NCI-H226 (cell line): ENCODE data around the gene SLC27A5.
A peak's percentile ranks its signal among the peaks of the same experiment; 100 is the strongest.
"Not testable (repeated sequence)": the region's sequence is repeated elsewhere in the genome, so short reads cannot be mapped to it uniquely, and the experiment has no call there.

Experiments
- DNase-seq: peaks from one replicate; pipeline ENCODE4 v3.0.0-alpha.2; 2015

SLC27A5 gene

DNA sequence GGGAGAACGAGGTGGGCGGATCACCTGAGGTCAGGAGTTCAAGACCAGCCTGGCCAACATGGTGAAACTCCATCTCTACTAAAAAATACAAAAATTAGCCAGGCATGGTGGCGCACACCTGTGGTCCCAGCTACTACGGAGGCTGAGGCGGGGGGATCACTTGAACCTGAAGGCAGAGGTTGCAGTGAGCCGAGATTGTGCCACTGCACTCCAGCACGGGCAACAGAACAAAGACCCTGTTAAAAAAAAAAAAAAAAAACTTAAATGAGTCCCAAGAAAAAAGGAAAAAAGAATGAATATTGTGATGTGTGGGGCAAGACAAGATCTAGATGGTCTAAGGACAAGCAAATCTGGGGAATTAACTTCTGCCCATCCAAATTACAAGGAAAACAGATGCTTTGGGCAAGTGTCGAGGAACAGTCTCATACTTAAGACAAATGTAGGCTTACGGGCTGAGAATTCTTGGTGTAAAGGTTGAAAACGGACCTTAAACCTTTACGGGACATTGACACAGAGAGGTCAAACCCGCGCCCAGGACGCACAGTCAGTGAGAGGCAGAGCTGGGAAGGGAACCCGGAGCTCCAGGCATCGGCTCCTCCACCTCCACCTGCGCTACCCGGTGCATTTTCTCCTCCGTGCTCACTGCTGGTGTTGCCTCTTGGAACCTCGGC is 45.6 kb downstream of the SLC27A5 start:
- peak; percentile 15 for DNase-seq

GRCh38 chr19:58460039-58460438 is 51.8 kb downstream of the SLC27A5 start:
- no peak for DNase-seq

DNA sequence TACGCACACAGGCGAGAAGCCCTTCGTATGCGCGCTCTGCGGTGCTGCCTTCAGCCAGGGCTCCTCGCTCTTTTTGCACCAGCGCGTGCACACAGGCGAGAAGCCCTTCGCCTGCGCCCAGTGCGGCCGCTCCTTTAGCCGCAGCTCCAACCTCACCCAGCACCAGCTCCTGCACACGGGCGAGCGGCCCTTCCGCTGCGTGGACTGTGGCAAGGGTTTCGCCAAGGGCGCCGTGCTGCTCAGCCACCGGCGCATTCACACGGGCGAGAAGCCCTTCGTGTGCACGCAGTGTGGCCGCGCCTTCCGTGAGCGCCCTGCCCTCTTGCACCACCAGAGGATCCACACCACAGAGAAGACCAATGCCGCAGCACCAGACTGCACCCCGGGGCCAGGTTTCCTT is 55.7 kb downstream of the SLC27A5 start:
- no peak for DNase-seq

DNA sequence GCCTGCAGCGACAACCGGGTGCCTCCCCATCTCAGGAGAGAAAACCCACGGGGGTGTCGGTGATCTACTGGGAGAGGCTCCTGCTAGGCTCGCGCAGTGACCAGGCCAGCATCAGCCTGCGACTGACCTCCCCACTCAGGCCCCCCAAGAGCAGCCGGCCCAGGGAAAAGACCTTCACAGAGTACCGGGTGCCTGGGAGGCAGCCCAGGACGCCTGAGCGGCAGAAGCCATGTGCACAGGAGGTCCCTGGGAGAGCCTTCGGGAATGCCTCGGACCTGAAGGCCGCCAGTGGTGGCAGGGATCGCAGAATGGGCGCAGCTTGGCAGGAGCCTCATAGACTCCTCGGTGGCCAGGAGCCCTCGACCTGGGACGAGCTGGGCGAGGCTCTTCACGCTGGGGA is 56.5 kb downstream of the SLC27A5 start:
- no peak for DNase-seq

- DNase-seq, result no peak
Measured at GRCh38 chr19:58453743-58454142, 58.0 kb downstream of the SLC27A5 start.

GRCh38 chr19:58451358-58452101 is 60.3 kb downstream of the SLC27A5 start, which contains the start of gene ZNF324B:
ZNF324B (plus strand) TSS chr19:58451622; CDS start chr19:58453702, 2,080 bp downstream.
- peak; percentile 97 for DNase-seq

- no peak for DNase-seq
Measured at GRCh38 chr19:58450856-58451357, 60.9 kb downstream of the SLC27A5 start.

DNA sequence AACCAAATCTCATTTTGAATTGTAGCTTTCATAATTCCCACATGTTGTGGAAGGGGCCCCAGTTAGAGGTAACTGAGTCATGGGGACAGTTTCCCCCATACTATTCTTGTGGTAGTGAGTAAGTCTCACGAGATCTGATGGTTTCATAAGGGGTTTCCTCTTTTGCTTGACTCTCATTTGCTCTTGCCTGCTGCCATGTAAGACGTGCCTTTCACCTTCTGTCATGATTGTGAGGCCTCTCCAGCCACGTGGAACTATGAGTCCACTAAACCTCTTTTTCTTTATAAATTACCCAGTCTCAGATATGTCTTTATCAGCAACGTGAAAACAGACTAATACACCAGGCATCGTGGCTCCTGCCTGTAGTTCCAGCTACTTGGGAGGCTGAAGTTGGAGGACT is 61.8 kb downstream of the SLC27A5 start:
- DNase-seq, result not testable (repeated sequence)

GRCh38 chr19:58448860-58449259 is 62.9 kb downstream of the SLC27A5 start:
- DNase-seq, result not testable (repeated sequence)
